Activated naive CD8-positive, alpha-beta T cell treated with anti-CD3 and anti-CD28 coated beads, Interleukin-2, amount 50 U/mL, for 24 hours (primary cell): Measurements from ENCODE around the gene HS6ST2.

Experiments
- ATAC-seq: fragments of 150-1000 bp; cut with Tn5 transposase; one replicate; pipeline ENCODE4 v1.10.0; 2021
- DNase-seq: peaks from one replicate; pipeline ENCODE4 v3.0.0; 2021
- H3K27ac Mint-ChIP-seq: one replicate; pipeline ENCODE4 v1.8.0; 2021; ENCODE audit warnings: mild to moderate bottlenecking, mixed read lengths
- H3K27me3 Mint-ChIP-seq: one replicate; pipeline ENCODE4 v1.8.0; 2021; ENCODE audit warnings: mixed read lengths
- H3K36me3 Mint-ChIP-seq: one replicate; pipeline ENCODE4 v1.8.0; 2021; ENCODE audit warnings: low read depth, mixed read lengths
- H3K4me1 Mint-ChIP-seq: one replicate; pipeline ENCODE4 v1.8.0; 2021; ENCODE audit warnings: mixed read lengths
- H3K4me3 Mint-ChIP-seq: one replicate; pipeline ENCODE4 v1.8.0; 2021; ENCODE audit warnings: mild to moderate bottlenecking, moderate library complexity, mixed read lengths
- H3K9me3 Mint-ChIP-seq: one replicate; pipeline ENCODE4 v1.8.0; 2021; ENCODE audit warnings: mixed read lengths

HS6ST2 gene

DNA sequence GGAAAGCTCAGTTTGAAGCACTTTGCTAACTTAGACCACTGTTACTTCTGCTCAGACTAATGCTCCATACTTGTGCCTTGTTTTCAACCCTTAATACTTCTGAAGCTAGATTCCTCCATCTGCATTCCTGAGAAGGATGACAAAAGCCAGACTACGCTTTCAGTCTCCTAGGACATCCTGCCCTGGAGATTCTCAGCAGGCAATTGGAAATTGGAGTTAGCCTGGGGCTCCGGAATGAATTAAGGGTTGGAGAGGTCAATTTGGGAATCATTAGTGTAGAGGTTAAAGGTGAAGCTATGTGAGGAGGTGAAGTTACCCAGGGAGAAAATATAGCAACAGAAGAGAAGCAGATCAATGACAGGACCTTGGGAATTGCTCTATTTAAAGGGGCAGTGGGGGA lies 253.7 kb downstream of the HS6ST2 start:
- no peak for ATAC-seq
- Mint-ChIP-seq H3K36me3 (no peaks in the 10 kb centered on the region), H3K27me3 (no peaks in the 10 kb centered on the region), H3K4me1 (no peaks in the 10 kb centered on the region), H3K9me3 (no peaks in the 10 kb centered on the region), H3K4me3 (no peak overlapping the region), H3K27ac (no peak overlapping the region)
- no peak for DNase-seq

DNA sequence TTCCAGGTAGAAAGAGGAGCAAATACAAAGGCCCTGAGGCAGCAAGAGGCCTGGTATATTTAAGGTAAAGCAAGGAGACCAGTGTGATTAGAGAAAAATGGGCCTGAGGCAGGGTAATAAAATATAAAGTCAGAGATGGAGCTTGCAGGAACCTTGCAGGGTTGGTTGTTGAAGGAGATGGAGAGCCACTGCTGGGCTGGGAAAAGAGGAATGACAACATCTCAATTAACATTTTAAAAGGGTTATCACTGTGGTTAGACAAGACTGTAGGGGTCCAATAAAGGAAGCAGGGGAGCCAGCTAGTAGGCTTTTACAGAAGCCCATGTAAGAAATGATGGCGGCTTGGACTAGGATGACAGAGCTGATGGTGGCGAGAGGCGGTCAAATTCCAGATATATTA lies 264.0 kb downstream of the HS6ST2 start:
- Mint-ChIP-seq H3K4me1 (no peaks in the 10 kb centered on the region), H3K9me3 (no peaks in the 10 kb centered on the region), H3K4me3 (no peak overlapping the region), H3K27me3 (peaks cover 2% of the 10 kb centered on the region), H3K36me3 (no peaks in the 10 kb centered on the region), H3K27ac (no peak overlapping the region)
- DNase-seq (no peak), ATAC-seq (no peak)

DNA sequence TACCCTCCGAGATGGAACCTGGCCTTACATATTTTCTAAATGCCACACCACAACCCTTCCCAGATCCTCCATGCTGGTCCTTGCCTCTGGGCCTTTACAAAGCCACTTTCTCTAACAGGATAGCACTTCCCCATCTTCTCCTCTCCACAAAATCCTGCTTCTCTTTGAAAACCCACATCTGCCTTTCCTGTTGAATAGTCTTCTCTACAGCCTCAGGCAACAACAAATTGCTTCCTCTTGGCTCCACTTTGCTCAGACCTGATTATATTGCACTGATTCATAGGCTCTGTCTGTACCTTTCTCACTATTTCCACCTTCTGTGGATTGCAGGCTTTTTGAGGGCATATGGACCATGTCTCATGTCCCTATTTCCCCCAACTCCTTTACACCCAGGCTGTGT lies 265.9 kb downstream of the HS6ST2 start:
- Mint-ChIP-seq H3K27ac (no peak overlapping the region), H3K4me3 (no peak overlapping the region), H3K9me3 (no peaks in the 10 kb centered on the region), H3K4me1 (no peaks in the 10 kb centered on the region), H3K27me3 (peaks cover 2% of the 10 kb centered on the region), H3K36me3 (no peaks in the 10 kb centered on the region)
- DNase-seq (no peak), ATAC-seq (no peak)

DNA sequence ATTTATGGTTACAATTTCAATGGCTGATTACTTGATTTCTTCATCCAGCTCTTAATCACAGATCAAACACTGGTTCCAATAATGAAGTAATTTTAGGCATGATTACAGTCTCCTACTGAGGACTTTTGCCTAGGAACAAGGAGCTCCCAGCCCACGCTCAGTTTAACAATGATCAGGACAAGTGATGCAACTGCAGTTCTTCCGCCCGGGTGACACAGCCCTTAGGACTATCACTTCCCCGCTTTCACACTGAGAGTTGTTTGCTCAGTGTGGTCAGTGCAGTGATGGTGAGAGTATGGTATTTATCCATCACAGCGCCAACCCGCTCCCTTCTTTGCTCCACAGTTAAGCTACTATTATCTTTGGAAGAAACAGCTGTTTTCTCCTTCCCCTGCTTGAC lies 266.4 kb downstream of the HS6ST2 start:
- Mint-ChIP-seq H3K4me3 (no peak overlapping the region), H3K4me1 (no peaks in the 10 kb centered on the region), H3K27ac (no peak overlapping the region), H3K27me3 (peaks cover 2% of the 10 kb centered on the region), H3K36me3 (no peaks in the 10 kb centered on the region), H3K9me3 (no peaks in the 10 kb centered on the region)
- ATAC-seq (no peak), DNase-seq (no peak)

DNA sequence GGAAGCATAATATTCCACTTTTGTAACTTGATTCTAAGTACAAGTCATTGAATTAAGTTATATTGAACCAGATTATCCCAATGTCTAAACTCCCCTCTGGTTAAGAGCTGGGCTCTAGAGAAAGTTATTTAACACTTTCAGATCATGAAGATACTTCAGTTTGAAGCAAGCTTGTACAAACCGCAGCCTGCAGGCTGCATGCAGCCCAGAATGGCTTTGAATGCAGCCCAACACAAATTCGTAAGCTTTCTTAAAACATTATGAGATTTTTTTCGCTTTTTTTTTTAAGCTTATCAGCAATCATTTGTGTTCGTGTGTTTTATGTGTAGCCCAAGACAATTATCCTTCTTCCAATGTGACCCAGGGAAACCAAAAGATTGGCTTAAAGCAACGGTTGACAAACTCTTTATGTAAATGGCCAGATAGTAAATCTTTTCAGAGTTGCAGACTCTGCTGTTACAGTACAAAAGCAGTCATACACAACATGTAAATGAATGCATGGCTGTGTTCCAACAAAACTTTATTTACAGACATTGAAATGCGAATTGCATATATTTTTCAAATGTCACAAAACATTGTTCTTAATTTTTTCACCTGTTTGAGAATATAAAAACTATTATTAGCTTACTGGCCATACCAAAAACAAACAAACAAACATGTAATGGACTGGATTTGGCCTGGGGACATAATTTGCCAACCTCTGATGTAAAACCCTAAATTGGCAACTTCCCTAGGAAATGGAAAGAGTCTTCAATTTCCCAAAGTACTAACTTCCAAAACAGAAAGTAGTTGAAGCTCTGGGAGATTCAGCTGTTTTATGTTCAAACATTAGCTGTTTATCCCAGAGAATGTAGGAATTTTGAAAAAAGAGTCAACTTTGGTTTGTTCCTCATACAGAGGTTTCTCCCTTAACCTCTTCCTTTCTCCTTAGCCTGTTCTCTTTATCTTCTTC lies 268.5 kb downstream of the HS6ST2 start:
- Mint-ChIP-seq H3K4me1 (no peaks in the 10 kb centered on the region), H3K9me3 (no peaks in the 10 kb centered on the region), H3K36me3 (no peaks in the 10 kb centered on the region), H3K27ac (no peak overlapping the region), H3K4me3 (no peak overlapping the region), H3K27me3 (peaks cover 2% of the 10 kb centered on the region)
- DNase-seq = no peak
- ATAC-seq = no peak

DNA sequence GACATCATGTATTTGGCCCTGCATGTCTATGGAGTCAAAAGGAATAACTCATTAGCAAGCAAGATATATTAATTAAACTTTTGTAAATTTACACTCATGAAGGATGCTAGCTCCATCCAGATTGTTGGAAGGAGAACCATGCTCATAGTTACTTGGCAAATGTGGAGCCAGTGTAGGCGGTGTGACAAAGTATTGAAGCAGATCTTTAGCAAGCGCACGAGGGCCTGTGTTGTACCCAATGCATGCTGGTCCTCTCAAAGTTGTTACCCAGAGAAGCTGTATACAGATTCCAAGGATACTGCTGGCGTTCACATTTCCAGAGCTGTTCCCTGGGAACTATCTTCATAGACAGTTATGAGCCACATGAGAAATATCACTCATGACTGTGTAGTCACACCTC lies 273.2 kb downstream of the HS6ST2 start:
- H3K27ac Mint-ChIP-seq = no peak overlapping the region
- no peaks in the 10 kb centered on the region for H3K4me1 Mint-ChIP-seq
- no peak for ATAC-seq
- no peaks in the 10 kb centered on the region for H3K36me3 Mint-ChIP-seq
- H3K9me3 Mint-ChIP-seq = peaks cover 2% of the 10 kb centered on the region
- no peaks in the 10 kb centered on the region for H3K27me3 Mint-ChIP-seq
- DNase-seq = no peak
- no peak overlapping the region for H3K4me3 Mint-ChIP-seq

DNA sequence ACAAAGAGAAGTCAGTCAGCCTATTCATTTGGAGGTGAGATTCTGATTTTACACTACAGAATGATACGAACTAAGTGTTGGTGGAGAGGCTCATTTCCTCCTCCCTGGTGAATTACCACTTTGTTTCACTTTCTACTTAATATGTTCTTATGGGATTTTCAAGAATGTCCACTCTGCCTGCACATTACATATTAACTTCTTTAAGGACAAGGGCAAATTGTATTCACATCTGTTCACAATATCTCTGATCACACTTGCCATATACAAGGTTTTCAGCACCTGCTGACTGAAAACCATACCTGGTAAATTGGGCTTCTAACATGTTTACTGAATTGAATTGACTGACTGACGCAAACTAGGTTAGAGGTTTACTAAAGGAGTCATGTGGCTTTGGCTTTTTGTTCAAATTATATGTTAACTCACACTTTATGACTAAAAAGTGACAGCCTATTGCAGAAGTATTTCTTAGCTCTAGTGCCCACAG lies 281.2 kb downstream of the HS6ST2 start:
- H3K36me3 Mint-ChIP-seq = no peaks in the 10 kb centered on the region
- H3K9me3 Mint-ChIP-seq = peaks cover 9% of the 10 kb centered on the region
- ATAC-seq (no peak), DNase-seq (no peak)
- peaks cover 4% of the 10 kb centered on the region for H3K4me1 Mint-ChIP-seq
- no peak overlapping the region for H3K4me3 Mint-ChIP-seq
- no peaks in the 10 kb centered on the region for H3K27me3 Mint-ChIP-seq
- no peak overlapping the region for H3K27ac Mint-ChIP-seq

DNA sequence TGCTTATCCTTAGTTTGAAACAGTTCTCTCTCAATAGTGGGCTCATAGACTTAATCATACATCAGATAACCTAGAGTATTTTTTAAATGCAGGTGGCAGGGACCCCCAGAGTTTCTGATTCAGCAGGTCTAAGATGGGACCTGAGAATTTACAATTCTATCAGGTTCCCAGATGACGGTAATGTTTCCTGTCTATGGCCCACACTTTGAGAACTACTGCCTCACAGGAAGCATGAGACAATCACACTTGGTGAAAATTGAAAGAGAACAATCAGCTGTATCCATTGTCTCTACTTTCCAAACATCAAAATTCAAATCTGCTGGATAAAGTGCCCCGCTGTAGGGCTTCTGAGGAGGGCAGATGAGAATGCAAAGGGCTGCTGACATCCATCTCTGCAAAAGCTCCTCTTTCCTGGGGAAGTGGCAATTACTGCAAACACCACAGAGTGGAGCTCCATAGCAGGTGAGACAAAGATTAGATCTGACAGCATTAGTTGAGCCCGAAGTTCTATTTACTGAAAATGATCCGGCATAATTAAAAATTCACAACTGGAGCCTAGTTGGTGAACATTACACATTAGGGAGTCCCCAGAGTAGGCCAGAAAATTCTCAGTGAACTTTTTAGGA lies 281.8 kb downstream of the HS6ST2 start:
- no peak for DNase-seq

DNA sequence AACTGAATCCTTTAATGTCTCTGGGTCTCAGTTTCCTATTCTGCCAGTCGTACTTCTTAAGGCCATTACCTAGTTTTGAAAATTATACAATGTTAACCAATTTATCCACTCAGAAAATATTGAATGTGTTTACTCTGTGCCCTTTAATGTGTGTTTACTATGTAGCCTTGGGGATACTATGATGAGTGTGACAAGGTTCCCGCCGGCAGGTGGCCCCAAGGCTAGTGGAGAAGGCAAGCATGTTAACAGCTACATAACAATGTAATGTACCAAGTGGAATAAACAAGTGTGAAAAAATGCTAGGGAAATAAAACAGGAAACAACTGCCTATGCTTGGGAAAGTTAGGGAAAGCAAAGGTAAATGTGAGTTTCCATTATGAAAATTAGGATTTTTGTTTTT lies 282.3 kb downstream of the HS6ST2 start:
- H3K9me3 Mint-ChIP-seq = peaks cover 9% of the 10 kb centered on the region
- no peak overlapping the region for H3K4me3 Mint-ChIP-seq
- H3K4me1 Mint-ChIP-seq = peaks cover 4% of the 10 kb centered on the region
- no peaks in the 10 kb centered on the region for H3K36me3 Mint-ChIP-seq
- no peaks in the 10 kb centered on the region for H3K27me3 Mint-ChIP-seq
- DNase-seq (no peak), ATAC-seq (no peak)
- H3K27ac Mint-ChIP-seq = no peak overlapping the region

More for the DNA sequence above, 281.8 kb downstream of the HS6ST2 start:
- no peak overlapping the region for H3K27ac Mint-ChIP-seq
- H3K27me3 Mint-ChIP-seq = no peaks in the 10 kb centered on the region
- peaks cover 9% of the 10 kb centered on the region for H3K9me3 Mint-ChIP-seq
- no peak overlapping the region for H3K4me3 Mint-ChIP-seq
- H3K4me1 Mint-ChIP-seq = peaks cover 4% of the 10 kb centered on the region
- no peak for ATAC-seq
- no peaks in the 10 kb centered on the region for H3K36me3 Mint-ChIP-seq

DNA sequence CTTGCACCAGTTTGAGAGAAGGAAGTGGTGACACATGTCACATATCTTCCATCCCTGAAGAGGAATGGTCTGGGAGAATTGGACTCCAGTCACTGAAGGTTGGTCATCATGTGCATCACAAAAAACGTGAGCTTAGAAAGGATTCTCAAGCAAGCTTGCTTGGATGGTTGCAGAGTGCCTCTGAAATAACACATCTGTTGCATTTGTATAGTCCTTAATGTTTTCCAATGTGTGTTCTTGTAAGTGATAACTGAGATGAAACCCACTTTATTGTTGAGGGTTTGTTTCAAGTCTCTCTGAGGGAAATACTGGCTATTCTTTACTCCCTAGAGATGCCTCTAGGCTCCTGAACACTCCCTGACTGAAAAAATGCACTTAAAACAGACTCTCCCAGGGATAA lies 285.1 kb downstream of the HS6ST2 start:
- Mint-ChIP-seq H3K27ac (no peak overlapping the region), H3K36me3 (no peaks in the 10 kb centered on the region), H3K4me1 (peaks cover 4% of the 10 kb centered on the region), H3K27me3 (no peaks in the 10 kb centered on the region), H3K9me3 (no peaks in the 10 kb centered on the region), H3K4me3 (no peak overlapping the region)
- ATAC-seq (no peak), DNase-seq (no peak)

DNA sequence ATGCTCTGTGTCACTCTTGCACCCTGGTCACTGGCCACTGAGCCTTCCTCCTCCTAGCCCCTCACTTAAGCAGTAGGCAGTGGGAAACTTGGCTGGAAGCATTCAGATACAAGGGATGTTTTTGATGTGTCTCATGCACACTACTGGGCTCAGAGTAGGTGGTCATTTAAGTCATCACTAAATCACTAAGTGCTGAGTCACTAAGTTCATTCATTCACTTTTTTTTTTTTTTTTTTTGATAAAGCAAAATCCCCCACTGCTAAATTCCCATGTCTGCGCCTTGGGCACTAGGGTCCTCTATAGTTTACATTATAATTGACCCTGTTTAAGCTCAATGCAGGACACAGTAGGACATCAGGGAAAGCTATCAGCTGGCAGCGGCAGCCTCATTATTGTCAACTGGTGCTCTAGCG lies 287.2 kb downstream of the HS6ST2 start:
- no peaks in the 10 kb centered on the region for H3K9me3 Mint-ChIP-seq
- H3K27me3 Mint-ChIP-seq = peaks cover 2% of the 10 kb centered on the region
- H3K27ac Mint-ChIP-seq = no peak overlapping the region
- ATAC-seq = no peak
- no peak overlapping the region for H3K4me3 Mint-ChIP-seq
- H3K4me1 Mint-ChIP-seq = no peaks in the 10 kb centered on the region
- no peak for DNase-seq
- no peaks in the 10 kb centered on the region for H3K36me3 Mint-ChIP-seq

DNA sequence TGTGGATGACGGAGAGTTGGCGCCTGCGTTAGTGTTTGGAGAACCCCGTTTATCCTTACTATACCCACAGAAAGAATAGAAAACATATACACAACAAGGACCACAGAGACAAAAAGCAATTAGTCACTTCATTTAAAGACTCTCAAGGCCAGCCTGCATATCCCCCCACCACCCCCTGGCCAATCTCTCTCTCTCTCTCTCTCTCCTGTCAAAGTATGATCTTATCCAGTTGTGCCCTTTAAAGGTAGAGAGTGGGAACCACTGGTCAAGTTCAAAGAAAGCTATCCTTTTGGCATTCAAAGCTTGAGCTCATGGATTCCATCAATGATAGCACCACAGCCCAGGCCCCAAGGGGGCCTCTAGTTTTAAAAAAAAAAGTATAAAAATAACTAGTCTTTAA lies 289.3 kb downstream of the HS6ST2 start:
- H3K27ac Mint-ChIP-seq = no peak overlapping the region
- DNase-seq (no peak), ATAC-seq (no peak)
- no peaks in the 10 kb centered on the region for H3K36me3 Mint-ChIP-seq
- no peak overlapping the region for H3K4me3 Mint-ChIP-seq
- H3K27me3 Mint-ChIP-seq = peaks cover 2% of the 10 kb centered on the region
- no peaks in the 10 kb centered on the region for H3K4me1 Mint-ChIP-seq
- H3K9me3 Mint-ChIP-seq = no peaks in the 10 kb centered on the region

DNA sequence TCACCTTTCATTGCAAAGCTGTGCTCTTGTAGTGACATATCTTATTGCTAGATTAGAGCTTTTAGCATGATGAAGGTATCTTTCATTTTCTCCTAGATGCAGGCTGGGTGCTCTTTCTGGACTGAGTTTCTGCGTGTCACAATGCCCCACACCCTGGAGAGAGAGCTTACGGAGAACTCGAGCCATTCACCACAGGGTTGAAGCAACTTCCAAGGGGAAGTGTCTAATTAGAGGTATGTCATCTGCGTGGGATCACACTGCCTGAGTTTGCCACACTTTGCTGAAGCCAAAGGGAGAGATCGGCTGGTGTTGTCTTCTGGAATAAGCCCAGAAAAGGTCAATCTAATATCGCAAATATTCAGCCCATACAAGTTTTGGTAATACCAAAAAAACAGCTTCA lies 290.3 kb downstream of the HS6ST2 start:
- H3K27ac Mint-ChIP-seq = no peak overlapping the region
- H3K4me3 Mint-ChIP-seq = no peak overlapping the region
- peaks cover 2% of the 10 kb centered on the region for H3K27me3 Mint-ChIP-seq
- ATAC-seq = no peak
- no peaks in the 10 kb centered on the region for H3K36me3 Mint-ChIP-seq
- no peaks in the 10 kb centered on the region for H3K4me1 Mint-ChIP-seq
- no peak for DNase-seq
- H3K9me3 Mint-ChIP-seq = no peaks in the 10 kb centered on the region

DNA sequence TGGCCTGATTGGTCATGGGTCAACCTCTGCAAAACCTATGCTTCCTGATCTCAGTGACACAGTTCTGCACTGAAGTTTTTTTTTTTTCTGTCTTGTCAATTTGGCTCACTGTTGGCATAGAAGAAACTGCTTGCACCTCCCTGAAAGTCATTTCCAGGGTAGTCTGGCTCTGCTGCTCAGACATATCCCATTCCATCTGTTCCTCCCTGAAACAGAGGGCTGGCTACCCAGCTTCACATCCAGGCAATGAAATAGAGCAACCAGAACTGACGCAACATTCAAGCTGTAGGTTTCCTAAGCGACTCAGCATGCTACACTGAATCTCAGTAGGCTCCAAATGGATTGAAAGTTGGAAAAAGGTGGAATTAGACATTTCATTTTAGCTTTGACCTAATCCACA lies 292.8 kb downstream of the HS6ST2 start:
- H3K27ac Mint-ChIP-seq = no peak overlapping the region
- no peak overlapping the region for H3K4me3 Mint-ChIP-seq
- ATAC-seq (no peak), DNase-seq (no peak)
- H3K27me3 Mint-ChIP-seq = peaks cover 2% of the 10 kb centered on the region
- H3K4me1 Mint-ChIP-seq = no peaks in the 10 kb centered on the region
- H3K36me3 Mint-ChIP-seq = no peaks in the 10 kb centered on the region
- no peaks in the 10 kb centered on the region for H3K9me3 Mint-ChIP-seq

DNA sequence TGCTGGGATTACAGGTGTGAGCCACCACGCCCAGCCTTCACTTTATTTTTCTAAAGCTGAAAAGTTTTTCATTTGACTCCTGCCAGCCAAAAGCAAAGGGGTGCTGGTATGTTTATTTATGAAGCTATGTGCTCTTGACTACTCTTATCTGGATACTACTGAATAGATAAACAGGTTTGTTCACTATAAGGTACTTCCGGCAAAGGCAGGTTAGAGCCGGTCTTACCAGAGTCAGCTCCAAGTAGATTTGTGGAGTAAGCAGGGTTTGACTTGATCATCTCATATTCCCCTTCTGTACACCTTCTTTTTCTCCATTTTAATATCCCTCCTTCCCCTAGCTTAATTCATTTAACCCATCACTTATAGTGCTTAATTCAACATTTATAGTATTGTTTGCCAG lies 294.2 kb downstream of the HS6ST2 start:
- no peak for DNase-seq
- H3K9me3 Mint-ChIP-seq = no peaks in the 10 kb centered on the region
- H3K27me3 Mint-ChIP-seq = peaks cover 5% of the 10 kb centered on the region
- no peak for ATAC-seq
- no peak overlapping the region for H3K4me3 Mint-ChIP-seq
- no peaks in the 10 kb centered on the region for H3K36me3 Mint-ChIP-seq
- H3K4me1 Mint-ChIP-seq = no peaks in the 10 kb centered on the region
- H3K27ac Mint-ChIP-seq = no peak overlapping the region
